NCI-H345 treated with DMSO at 0.1 percent for 48 hours (cell line): ENCODE measurements around the gene PKNOX2.

ENCODE experiments used
- DNase-seq: peaks from one replicate; lab custom pipeline; 2025; ENCODE audit not compliant: unreplicated experiment; lab: John Stamatoyannopoulos, UW

PKNOX2 gene

GRCh38 chr11:125401746-125402145 is 237.2 kb downstream of the PKNOX2 start:
- DNase-seq = no peak

GRCh38 chr11:125402435-125402834 is 237.9 kb downstream of the PKNOX2 start:
- no peak for DNase-seq

- no peak for DNase-seq
Measured at GRCh38 chr11:125404157-125404810, 239.7 kb downstream of the PKNOX2 start.

- peak; percentile 6 for DNase-seq
Measured at GRCh38 chr11:125404811-125405790, 240.6 kb downstream of the PKNOX2 start.

GRCh38 chr11:125407046-125407445 is 242.5 kb downstream of the PKNOX2 start:
- DNase-seq = no peak

- DNase-seq = no peak
Measured at GRCh38 chr11:125408311-125408711, 243.8 kb downstream of the PKNOX2 start.

GRCh38 chr11:125410091-125410490 is 245.5 kb downstream of the PKNOX2 start:
- DNase-seq = no peak

- no peak for DNase-seq
Measured at GRCh38 chr11:125412177-125412496, 247.6 kb downstream of the PKNOX2 start.

- DNase-seq = no peak
Measured at GRCh38 chr11:125412509-125412908, 248.0 kb downstream of the PKNOX2 start.

- DNase-seq = no peak
Measured at GRCh38 chr11:125413226-125413625, 248.7 kb downstream of the PKNOX2 start.

GRCh38 chr11:125414121-125414520 is 249.6 kb downstream of the PKNOX2 start:
- no peak for DNase-seq

GRCh38 chr11:125416981-125417935 is 252.7 kb downstream of the PKNOX2 start:
- no peak for DNase-seq

- DNase-seq = no peak
Measured at GRCh38 chr11:125418396-125418795, 253.8 kb downstream of the PKNOX2 start.

GRCh38 chr11:125422681-125423080 is 258.1 kb downstream of the PKNOX2 start:
- DNase-seq = no peak

- DNase-seq = no peak
Measured at GRCh38 chr11:125423247-125423849, 258.8 kb downstream of the PKNOX2 start.

- DNase-seq = no peak
Measured at GRCh38 chr11:125425601-125426000, 261.1 kb downstream of the PKNOX2 start.

- DNase-seq = no peak
Measured at GRCh38 chr11:125426818-125427528, 262.4 kb downstream of the PKNOX2 start.

- no peak for DNase-seq
Measured at GRCh38 chr11:125428486-125429173, 264.1 kb downstream of the PKNOX2 start.

- DNase-seq = peak; percentile 21
Measured at GRCh38 chr11:125429174-125429707, 264.7 kb downstream of the PKNOX2 start.
